ENCODE measurements around the gene SUGCT. TPM values are rescaled to one million over a fixed set of nuclear protein-coding genes. Genes with fewer than 3 reads are reported as not detected.

SUGCT gene
- total RNA-seq, 4 donors from 2014 or later = 1.1 to 3.6 (median 2.6) TPM

DNA sequence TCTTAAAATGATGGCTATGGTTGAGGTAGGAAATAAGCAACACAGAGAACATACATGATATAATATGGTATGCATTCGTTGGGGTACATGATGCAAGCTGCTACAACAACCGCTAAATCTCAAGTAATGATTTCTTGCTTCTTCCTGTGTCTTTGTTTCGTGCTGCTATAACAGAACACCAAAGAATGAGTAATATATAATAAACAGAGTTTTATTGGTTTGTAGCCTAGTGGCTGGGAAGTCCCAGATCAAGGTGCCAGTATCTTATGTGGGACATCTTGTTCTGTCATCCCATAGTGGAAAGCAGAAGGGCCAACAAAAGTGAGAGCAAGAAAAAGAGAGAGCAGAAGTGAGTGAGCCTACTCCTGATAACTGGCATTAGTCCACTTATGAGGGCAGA is 689.7 kb downstream of the SUGCT start:
- ATAC-seq (ENCODE audit: low FRiP score) (no peak), DNase-seq (ENCODE audit: low spot score) (no peak)
- TF ChIP-seq, protein P1, sequence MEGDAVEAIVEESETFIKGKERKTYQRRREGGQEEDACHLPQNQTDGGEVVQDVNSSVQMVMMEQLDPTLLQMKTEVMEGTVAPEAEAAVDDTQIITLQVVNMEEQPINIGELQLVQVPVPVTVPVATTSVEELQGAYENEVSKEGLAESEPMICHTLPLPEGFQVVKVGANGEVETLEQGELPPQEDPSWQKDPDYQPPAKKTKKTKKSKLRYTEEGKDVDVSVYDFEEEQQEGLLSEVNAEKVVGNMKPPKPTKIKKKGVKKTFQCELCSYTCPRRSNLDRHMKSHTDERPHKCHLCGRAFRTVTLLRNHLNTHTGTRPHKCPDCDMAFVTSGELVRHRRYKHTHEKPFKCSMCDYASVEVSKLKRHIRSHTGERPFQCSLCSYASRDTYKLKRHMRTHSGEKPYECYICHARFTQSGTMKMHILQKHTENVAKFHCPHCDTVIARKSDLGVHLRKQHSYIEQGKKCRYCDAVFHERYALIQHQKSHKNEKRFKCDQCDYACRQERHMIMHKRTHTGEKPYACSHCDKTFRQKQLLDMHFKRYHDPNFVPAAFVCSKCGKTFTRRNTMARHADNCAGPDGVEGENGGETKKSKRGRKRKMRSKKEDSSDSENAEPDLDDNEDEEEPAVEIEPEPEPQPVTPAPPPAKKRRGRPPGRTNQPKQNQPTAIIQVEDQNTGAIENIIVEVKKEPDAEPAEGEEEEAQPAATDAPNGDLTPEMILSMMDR (IDR thresholded peaks at IDR 0.05) = no peak

- TF ChIP-seq, protein P1 (IDR thresholded peaks at IDR 0.05) = no peak
- ATAC-seq (ENCODE audit: low FRiP score) (no peak), DNase-seq (ENCODE audit: low spot score) (no peak)
Observed at GRCh38 chr7:40826411-40827221, 691.8 kb downstream of the SUGCT start.

DNA sequence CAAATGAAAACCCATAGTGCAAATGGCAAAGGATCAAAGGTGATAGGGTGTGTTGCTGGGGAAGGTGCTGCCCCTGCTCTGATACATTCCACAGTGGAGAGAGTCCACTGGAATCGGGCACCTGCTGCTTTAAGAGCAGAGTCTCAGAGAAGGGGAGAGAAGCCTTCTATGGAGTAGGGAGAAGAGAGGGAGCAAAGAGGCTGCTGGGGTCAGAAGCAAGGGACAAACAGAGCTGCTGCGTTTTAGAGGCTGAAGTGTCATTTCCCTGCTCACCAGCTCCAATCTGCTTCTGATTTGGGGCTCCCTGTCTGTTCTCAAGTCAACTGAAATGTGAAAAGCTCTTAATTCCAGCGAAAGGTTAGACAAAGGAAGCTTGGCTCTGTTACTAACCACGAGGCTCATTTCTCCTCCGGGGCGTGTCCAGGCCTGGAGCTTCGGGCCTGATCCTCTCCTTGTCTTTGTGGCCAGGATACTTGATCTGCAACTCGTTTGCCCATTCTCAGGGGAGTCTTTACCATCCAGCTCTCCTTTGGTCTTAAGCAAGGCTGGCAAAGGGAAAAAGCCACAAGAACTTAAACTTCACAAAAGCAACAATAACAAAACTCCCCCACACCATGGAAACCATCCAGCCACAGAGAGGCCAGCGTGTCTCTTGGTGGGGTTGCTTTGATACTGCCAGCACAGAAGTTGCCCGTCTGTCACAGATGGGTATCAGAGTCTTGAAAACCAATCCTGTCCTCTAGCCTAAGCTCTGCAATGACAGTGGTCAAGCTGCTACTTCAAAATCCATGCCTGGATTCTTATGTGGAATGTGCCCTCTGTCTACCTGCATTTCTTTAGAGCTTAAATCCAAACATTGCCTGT is 692.6 kb downstream of the SUGCT start:
- TF ChIP-seq, protein P1 (IDR thresholded peaks at IDR 0.05) = no peak
- no peak for DNase-seq (ENCODE audit: low spot score)
- ATAC-seq (ENCODE audit: low FRiP score) = no peak

DNA sequence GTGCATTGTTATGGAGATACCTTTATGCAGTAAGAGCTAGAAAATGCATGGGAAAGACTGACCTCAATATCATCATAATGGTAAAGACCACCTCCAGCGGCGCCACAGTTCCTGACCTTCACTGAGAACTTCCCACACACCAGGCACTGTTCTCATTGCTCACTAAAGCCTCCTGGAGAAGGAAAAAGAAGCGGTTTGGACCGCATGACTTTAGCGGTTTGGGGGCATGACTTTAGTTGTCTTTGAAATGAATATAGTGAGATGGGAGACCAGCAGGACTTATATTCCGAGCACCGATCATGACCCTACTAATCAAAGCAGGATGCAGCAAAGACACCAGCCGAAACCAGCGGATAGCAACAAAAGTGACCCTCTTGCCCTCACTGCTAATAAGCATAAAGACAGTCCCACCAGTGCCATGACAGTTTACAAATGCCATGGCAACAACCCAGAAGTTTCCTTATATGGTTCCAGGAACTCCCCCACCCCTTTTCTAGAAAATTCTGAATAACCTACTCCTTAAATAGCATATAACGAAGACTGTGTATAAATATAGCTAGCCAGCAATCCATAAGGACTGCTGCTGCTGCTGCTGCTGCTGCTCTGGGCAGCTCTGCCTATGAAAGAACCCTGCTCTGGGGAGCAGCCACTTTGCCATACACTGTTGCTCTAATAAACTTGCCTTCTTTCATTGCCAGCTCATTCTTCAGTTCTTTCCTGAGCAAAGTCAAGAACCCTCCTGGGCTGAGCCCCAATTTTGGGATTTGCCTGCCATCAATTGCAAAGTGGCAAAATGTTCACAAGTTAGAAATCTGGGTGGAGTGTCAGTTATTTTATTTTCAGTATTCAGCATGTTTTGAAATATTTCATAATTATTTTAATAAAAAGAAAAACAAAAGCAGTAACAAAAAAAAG is 694.1 kb downstream of the SUGCT start:
- ATAC-seq (ENCODE audit: low FRiP score) (no peak), DNase-seq (ENCODE audit: low spot score) (no peak)
- TF ChIP-seq, protein P1 (IDR thresholded peaks at IDR 0.05) = no peak

DNA sequence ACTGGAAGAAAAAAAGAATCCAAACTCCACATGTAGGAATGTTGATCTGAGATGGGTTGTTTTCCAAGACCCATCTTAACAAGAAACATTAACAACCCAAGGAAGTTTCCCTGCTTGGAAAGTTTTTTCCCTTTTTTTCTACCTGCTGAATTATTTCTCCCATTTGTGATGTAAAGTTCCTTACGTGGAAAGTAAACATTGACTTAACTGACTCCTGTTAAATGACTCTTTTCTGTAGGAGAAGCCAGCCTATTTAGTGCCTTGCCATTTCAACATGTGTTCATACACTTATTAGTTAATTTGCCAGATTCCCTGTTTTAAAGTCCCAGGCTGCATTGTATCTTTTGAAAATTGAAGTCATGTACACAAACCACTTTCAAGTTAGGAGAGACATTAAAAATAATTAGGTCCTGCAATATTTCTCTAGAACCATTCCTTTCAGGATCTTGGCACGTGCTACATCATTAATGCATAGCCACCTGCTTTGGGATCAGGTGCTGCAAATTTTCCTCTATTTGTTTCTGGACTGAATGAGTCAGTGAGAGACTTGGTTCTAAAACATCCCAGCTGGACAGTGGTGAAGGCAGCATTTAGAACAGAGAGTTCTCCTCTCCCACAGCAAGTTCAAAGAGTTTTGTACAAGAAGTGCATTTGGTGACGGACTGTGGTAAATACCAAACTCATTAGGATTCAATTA is 698.5 kb downstream of the SUGCT start:
- no peak for ATAC-seq (ENCODE audit: low FRiP score)
- TF ChIP-seq, protein P1 (IDR thresholded peaks at IDR 0.05) = no peak
- DNase-seq (ENCODE audit: low spot score) = no peak

- TF ChIP-seq, protein P1 (IDR thresholded peaks at IDR 0.05) = no peak
- ATAC-seq (ENCODE audit: low FRiP score) = no peak
Observed at GRCh38 chr7:40833888-40834234, 699.1 kb downstream of the SUGCT start.

More at GRCh38 chr7:40833888-40834234, 699.1 kb downstream of the SUGCT start:
- DNase-seq (ENCODE audit: low spot score) = no peak
